Measurements from ENCODE around the gene BCL7B. TPM values are rescaled to one million over a fixed set of nuclear protein-coding genes. Genes with fewer than 3 reads are reported as not detected.

BCL7B gene
- total and polyA plus RNA-seq, 2 of the 4 experiments (the other 2 are of a cell fraction), result 7.2 to 51.3 TPM

- dilution Hi-C loops (cut with HindIII; ENCODE audit: low sequenced_read_pairs, unreplicated experiment), result no loop called here
- Histone ChIP-seq H4K91ac (ENCODE audit: insufficient read depth, low read depth, low read length) (peak overlapping the region; percentile 60; the same call in 1 of the 2 replicates), H3K23ac (ENCODE audit: low read depth, low read length) (no peak overlapping the region), H3K56ac (ENCODE audit: extremely low read depth, insufficient read depth, low read length) (no peak overlapping the region), H3K4me3 (ENCODE audit: insufficient read depth, low read depth, low read length) (no peak overlapping the region), H3K4me1 (ENCODE audit: control insufficient read depth, insufficient read depth, low read length) (peaks cover 15% of the 10 kb centered on the region), H3K4ac (ENCODE audit: low read depth, low read length) (peak overlapping the region; percentile 54), H3K79me1 (ENCODE audit: low read depth in 1 of 2, low read length in 2 of 2) (peaks cover 5 to 16% of the 10 kb centered on the region in 2 experiments), H3K9me1 (ENCODE audit: insufficient read depth, low read length) (peaks cover 13% of the 10 kb centered on the region), H4K8ac (ENCODE audit: low read depth in 2 of 2, low read length in 2 of 2) (peak overlapping the region in 1 of 2 experiments; percentile 72; a peak in 2 of 4 replicates), H2BK120ac (ENCODE audit: low read depth, low read length) (peak overlapping the region; percentile 58), H3K4me2 (ENCODE audit: low read depth, low read length) (peak overlapping the region; percentile 74), H3K36me3 (ENCODE audit: control insufficient read depth, insufficient read depth, low read length) (no peaks in the 10 kb centered on the region), H4K20me1 (ENCODE audit: insufficient read depth, low read length) (peaks cover 20% of the 10 kb centered on the region), H3K9me3 (ENCODE audit: control insufficient read depth, insufficient read depth, low read length) (no peaks in the 10 kb centered on the region), H2BK20ac (ENCODE audit: low read depth, low read length) (peak overlapping the region; percentile 16; the same call in 1 of the 2 replicates), H3K27me3 (ENCODE audit: control insufficient read depth, insufficient read depth, low read length) (no peaks in the 10 kb centered on the region), H2BK5ac (ENCODE audit: low read depth, low read length, poor library complexity, severe bottlenecking) (peak overlapping the region; percentile 53), H3K14ac (replicated peaks; ENCODE audit: low read depth, low read length) (peak overlapping the region; percentile 80; the same call in 1 of the 2 replicates), H4K5ac (ENCODE audit: low read depth, low read length) (no peak overlapping the region), H3K27ac (ENCODE audit: insufficient read depth, low read length) (no peak overlapping the region), H3K9ac (ENCODE audit: low read depth, low read length) (no peak overlapping the region), H3K18ac (ENCODE audit: low read depth, low read length) (no peak overlapping the region), H2AK5ac (ENCODE audit: low read depth, low read length) (peak overlapping the region; percentile 90), H2BK15ac (ENCODE audit: low read depth, low read length) (peak overlapping the region; percentile 16; the same call in 1 of the 3 replicates), H2AFZ (replicated peaks; ENCODE audit: low read length, poor library complexity) (peak overlapping the region; percentile 86), H2AK9ac (replicated peaks; ENCODE audit: low read depth, low read length, poor library complexity) (peak overlapping the region; percentile 66)
- intact Hi-C loops (cut with micrococcal nuclease), result no loop called here
- CTCF ChIA-PET, result no interaction called here
- DNase-seq (peak; percentile 91), ATAC-seq (ENCODE audit: low read depth) (peak; percentile 43)
- BruUV-seq (replicated peaks), result no TSS peak
- POLR2A ChIA-PET (ENCODE audit: unreplicated experiment), result interaction anchor here (0.8 kb wide), 1 partner anchor 17 kb away, joined by 3 read pairs; no protein-coding TSS in a partner anchor
- 60% methylated on average over 6 of the region's 11 CpGs; no CpG with 5 or more reads in 1 of the 2 experiments for WGBS, 2 experiments (ENCODE audit: extremely low coverage in 2 of 2, insufficient read length in 1 of 2)
- in situ Hi-C loops (cut with MboI; ENCODE audit: low sequenced_read_pairs), result no loop called here
- TF ChIP-seq CEBPB (IDR thresholded peaks at IDR 0.05; ENCODE audit: low read depth, low read length) (peak; percentile 41; the same call in 1 of the 2 replicates), MAFK (IDR thresholded peaks at IDR 0.05; ENCODE audit: low read depth, low read length) (peak; percentile 67), MAZ (IDR thresholded peaks at IDR 0.05; ENCODE audit: borderline replicate concordance, low read depth, low read length) (peak; percentile 43; the same call in 1 of the 2 replicates), MXI1 (IDR thresholded peaks at IDR 0.05; ENCODE audit: borderline replicate concordance, low read depth, low read length) (peak; percentile 48; the same call in 1 of the 2 replicates), RFX5 (IDR thresholded peaks at IDR 0.05; ENCODE audit: low read depth, low read length) (no peak), SMC3 (IDR thresholded peaks at IDR 0.05; ENCODE audit: low read depth, low read length) (no peak), NFE2L2 (IDR thresholded peaks at IDR 0.05; ENCODE audit: low read depth, low read length) (peak; percentile 63), CHD1 (IDR thresholded peaks at IDR 0.05; ENCODE audit: low read depth, low read length) (no peak), FOS (IDR thresholded peaks at IDR 0.05; ENCODE audit: low read depth, low read length) (peak; percentile 78; the same call in 1 of the 2 replicates), ELK1 (IDR thresholded peaks at IDR 0.05; ENCODE audit: borderline replicate concordance, low read depth, low read length) (no peak), USF2 (IDR thresholded peaks at IDR 0.05; ENCODE audit: low read depth, low read length) (no peak), BHLHE40 (IDR thresholded peaks at IDR 0.05; ENCODE audit: low read depth, low read length) (0 out of 2 replicates have a peak, but pooled peaks have one; percentile 2), RCOR1 (IDR thresholded peaks at IDR 0.05; ENCODE audit: insufficient replicate concordance, low read length) (no peak), POLR2A (IDR thresholded peaks at IDR 0.05; ENCODE audit: low read depth, low read length) (no peak), RAD21 (IDR thresholded peaks at IDR 0.05; ENCODE audit: low read length) (no peak)
Observed at GRCh38 chr7:73560109-73560835, 2.8 kb upstream of the BCL7B start.
